HG03439 (cell line): Measurements from ENCODE around the gene ZBTB17.

Source experiments
- ATAC-seq: cut with Tn5 transposase; IDR thresholded peaks from one replicate; pipeline ENCODE4 v1.9.1; 2021; ENCODE audit warnings: mild to moderate bottlenecking, moderate library complexity; ENCODE audit not compliant: unreplicated experiment

The ZBTB17 gene

DNA sequence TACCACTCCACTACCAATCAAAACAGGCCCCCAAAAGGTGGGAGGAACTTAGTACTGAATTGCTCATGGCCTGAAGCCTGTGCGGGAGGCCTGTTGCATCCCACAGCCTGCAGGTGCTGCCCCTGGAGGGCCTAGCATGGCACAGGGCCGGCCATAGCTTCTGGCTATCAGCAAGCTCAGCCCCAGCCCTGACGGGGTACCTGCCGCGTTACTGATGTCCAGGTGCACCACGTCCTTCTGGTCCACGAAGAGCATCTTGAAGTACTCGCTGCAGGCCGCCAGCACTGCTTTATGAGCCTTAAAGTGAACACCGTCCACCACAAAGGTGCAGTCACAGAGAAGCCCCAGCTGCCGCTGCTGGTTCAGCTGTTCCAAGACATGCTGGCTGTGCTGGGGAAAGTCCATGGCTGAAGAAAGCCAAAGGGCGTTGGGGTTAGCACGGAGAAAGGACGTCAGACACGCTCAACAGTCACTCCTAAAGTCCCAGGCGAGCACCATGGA lies 27.8 kb downstream of the ZBTB17 start:
- no peak for ATAC-seq

DNA sequence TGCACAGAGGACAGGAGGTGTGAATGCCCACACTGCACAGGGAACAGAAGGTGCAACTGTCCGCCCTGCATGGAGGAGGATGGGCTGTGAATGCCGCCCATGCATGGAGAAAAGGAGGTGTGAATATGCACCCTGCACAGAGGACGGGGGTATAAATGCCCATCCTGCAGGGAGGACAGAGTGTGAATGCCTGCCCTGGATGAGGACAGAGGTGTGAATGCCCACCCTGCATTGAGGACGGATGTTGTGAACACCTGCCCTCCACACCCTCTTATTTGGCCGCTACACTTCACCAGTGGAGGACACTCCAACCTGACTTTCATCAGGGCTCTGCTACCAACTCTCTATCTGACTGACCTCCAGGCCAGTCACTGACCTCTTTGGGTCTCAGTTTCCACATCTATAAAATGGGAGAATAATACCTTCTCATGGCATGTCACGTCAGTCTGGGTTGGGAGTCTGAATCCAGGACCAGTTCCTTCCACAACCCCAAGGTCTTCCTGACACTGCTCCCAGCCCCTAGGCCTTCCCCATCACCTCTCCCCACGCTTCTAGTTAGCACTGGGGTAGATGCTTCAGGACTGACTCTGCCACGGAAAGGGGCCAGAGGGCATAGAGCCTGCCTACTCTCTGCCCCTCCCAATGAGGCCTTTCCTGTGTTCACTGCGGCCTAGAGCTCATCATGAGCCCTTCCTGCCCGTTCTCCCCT lies 28.4 kb downstream of the ZBTB17 start:
- no peak for ATAC-seq

DNA sequence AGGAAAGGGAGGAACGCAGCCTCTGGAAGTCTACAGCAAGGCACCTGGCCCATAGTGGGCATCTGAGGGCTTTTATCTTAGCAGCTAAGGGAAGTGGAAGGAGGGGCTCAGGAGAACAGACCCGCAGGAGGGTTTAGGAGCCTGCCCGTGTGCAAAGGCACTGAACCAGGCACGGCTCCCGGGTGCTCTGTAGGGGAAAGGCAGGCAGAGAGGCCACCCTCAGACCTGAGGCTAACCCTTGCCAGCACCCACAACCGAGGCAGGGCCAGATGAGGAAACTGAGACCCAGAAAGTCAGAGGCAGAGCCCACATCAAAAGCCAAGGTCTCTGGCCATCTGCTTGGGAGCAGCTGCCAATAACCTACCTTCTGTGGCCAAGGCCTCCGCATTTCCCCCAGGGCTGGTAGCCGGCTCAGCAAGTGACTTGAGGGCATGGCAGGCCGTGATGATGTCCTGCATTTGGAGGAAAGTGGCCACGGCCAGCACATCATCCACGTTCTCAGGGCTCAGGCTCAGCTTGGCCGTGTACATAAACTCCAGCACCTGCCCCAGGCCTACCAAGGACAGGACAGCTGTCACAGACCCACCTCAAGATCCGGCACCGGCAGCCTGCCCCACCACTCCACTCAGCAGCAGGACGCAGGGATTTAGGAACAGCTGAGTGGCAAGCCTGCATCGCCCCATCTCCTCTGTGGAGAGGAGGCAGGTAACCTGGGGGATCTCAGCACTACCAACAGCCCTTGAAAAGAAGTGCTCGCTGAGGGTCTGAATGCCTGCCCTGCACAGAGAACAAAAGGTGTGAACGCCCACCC lies 29.1 kb downstream of the ZBTB17 start:
- ATAC-seq = no peak

DNA sequence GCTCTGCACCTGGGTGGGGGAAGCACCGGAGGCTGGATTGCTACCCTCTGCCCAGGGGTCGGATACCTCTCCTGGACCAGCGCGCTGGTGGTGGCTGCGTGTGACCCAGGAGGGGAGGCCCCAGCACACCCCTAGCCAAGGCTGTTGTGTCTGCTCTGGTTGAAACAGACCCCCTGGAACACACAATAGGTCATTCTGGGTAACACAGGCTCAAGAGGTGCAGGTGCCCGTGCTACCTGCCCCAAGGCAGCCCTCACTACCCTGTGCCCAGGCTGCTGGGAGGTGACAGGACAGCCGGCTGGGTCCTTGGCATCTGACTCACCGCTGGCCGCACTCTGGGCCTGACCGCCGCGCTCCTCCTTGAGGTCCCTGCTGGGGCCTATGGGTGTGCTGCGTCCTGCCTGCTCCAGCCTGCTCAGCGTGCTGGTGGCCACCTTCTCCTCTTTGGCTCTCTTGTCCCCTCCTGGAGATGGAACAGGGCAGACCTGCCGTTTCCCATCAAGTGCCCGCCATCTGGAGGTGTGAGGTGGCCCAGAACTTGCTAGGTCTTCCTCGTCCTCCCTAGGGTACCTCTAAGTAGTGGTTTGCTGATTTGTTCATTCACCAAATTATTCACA lies 30.0 kb downstream of the ZBTB17 start:
- ATAC-seq = no peak

DNA sequence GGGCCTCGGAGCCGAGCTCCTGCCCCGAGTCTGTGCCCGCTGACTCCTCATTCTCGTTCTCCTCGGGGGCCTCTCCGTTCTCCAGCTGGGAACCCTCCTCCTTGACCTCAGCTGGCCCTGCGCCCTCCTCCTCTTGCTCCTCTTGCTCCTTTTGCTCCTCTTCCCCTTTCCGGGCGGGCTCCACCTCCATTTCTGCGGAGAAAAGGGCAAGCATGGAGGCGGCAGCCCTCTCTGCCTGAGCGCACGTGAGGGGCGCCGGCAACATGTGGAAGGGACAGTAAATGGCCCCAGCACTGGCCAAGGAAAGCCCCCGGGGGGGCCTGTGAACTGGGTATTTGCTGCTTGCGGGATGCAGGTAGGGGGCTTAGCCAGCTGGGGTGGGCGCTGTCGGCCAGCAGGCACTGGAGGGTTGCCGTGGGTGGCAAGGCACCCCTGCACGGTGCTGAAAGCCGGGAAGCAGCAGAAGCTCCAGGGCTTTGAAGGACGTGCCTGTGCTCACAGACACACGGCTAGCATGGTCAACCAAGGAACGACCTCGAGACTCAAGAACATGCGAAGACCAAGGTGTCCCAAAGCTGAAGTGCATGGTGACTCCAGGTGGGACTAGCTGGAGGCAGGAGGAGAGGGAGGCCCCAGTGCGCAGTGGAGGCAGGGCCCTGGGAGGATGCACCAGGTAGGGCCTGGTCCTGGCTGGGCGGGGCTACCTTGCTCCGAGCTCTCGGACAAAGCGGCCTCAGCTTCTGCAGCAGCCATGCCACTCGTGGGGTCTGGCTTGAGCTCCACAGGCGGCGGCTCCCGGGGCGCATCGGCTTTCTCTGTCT lies 30.7 kb downstream of the ZBTB17 start:
- ATAC-seq = no peak

DNA sequence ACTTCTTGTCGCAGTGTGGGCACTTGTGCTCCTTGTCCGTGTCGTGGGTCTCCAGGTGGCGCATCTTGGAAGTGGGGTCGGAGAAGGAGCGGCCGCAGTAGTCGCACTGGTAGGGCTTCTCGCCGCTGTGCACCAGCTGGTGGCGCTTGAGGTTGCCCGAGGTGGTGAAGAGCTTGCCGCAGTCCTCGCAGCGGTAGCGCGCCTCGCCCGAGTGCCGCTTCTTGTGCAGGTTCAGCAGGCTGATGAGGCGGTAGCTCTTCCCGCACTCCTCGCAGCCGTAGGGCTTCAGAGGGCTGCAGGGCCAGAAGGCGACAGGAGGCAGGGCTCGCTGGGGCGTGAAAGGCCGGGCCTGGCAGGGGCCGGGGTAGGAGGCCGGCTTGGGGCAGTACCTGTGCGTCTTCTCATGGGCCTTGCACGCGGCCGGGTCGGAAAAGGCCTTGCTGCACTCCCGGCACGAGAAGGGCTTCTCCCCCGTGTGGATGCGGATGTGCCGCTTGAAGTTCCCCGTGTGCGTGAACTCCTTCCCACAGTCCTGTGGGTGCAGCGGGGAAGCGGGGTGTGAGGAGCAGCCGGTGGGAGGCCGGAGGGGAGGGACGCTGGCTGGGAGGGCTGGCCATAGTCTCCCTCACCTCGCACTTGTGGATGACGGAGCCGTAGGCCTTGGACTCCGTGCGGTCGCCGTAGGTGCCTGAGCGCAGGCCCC lies 31.4 kb downstream of the ZBTB17 start:
- ATAC-seq = no peak

DNA sequence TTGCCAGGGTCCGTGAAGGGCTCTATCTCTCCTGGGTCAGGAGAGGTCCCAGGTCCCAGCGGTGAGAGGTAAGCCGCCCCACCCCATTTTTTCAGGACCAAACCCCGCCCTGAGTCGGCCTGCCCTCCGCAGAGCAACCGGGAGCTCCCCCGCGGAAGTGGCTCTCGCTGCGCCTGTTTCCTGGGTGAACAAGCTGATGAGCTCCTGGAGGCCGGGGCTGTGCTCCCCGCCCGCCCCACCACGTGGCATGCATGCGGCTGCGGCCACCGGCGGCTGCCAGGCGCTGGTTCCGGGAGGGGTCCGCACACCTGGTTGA lies 32.0 kb downstream of the ZBTB17 start:
- ATAC-seq = no peak

DNA sequence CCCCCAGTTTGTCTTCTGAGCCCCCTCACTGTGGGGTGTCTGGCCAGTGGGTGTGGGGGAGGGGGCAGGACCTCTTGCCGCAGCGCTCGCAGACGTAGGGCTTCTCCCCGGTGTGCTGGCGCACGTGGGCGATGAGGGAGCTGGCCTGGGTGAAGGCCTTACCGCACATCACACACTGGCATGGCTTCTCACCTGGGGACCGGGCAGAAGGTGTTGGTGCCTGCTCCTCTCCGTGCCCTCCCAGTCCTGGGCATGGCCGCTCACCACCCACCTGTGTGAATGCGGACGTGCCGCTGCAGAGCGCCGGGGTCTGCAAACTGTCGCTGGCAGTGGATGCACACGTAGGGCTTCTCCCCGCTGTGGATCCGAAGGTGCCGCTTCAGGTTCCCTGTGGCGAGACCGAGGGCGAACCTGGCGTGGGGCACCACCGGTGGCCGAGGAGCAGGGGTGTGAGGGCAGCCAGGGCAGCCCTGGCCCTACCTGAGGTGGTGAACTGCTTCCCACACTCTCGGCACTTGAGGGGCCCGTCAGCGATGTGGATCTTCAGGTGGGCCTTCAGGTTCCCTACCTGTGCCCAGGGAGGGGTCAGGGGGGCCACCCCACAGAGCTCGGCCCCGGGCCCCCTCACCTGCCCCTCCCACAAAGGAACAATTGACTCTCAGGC lies 32.4 kb downstream of the ZBTB17 start:
- ATAC-seq = no peak

DNA sequence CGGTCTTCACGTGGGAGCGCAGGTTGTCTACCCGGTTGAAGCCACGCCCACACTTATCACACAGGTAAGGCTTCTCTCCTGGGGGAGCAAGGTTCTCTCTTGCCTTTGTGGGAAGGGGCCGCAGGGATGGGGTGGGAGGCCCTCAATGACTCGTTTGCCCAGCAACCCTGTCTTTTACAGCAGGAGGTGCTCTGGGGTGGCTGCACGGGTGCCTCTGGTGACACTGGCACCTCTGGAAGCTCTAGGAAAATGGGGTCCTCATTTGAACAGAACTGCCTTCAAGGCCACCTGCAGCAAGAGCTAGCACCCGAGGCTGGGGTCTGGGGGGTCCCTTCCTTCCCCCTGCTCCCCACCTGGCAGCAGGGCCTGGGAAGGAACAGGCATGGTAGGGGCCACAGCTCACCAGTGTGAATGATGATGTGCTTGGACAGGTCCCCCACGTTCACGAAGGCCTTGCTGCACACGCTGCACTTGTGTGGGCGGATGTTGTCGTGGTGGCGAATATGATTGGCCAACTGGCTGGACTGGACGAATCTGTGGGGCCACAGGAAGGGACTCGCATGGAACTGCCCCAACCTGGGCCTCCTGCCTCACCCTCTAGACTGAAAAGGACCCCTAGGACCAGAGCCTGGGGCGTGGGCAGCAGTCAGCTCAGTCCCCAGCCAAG lies 33.1 kb downstream of the ZBTB17 start:
- ATAC-seq = no peak

DNA sequence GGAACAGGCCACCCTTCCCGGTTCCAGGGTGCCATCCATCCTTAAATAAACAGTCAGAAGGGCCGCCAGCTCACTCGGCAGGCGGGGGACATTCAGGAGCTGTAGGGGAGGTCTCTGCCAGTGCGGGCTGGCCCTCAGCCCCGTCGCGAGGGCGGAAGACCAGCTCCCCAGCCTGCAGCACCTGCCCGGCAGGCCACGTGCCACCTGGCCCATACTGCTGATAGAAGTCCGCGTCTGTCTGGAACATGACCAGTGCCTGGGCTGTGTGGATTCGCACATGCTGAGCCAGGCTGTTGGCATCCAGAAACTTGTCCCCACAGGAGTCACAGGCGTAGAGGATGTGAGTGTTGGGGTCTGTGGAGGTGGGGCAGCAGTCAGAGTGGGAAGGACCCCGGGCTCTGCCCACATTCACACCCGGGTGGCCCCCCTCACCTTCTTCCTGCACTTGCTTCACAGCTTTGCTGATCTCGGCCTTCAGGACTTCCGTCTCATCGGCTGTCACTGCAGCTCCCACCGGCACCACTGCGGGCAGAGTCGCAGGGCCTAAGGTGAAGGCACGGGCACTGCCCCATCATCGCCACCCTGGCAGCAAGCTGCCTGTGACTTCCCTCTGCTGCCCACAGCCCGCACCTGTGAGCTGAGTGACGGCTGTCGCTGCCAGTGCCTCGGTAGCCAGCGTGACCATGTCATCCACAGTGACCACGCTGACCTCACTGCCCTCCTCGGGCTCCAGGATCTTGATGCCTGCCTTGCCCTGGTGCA lies 33.8 kb downstream of the ZBTB17 start:
- no peak for ATAC-seq

DNA sequence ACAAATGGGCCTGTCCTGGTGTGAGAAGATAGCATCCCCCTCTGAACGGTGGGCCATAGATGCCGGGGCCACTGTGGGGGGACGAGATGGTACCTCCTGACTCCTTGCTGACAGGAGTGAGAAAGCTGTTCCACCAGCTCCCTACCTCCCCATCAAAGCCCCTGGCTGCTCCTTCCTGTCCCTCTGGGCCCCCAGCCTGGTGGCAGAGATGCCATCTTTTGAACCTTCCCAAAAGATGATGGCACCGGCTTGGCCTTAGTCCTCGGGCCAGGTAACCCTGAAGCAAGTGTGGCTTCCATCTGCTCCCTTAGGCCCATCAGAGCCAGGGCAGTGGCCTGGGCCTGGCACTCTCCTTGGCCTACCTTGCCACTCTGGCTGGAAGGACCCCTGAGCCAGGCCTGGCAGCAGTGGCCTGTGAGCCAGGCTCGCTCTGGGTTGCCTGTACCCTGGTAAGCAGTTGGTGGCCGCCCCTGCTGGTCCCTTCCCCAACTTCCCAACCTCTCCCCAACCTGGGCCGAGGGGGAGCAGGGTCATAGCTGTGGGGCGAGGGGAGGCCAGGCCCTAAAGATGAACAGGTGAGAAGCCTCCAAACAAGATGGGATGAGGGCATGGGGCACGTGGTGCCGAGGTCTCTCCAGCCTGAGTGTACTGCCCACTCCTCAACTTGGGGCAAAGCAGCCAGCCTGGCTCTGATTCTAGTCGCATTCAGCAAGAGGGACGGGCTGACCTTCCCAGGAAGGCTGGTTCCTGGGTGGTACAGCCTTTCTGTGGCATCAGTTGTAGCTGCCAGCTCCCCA lies 34.7 kb downstream of the ZBTB17 start:
- no peak for ATAC-seq

DNA sequence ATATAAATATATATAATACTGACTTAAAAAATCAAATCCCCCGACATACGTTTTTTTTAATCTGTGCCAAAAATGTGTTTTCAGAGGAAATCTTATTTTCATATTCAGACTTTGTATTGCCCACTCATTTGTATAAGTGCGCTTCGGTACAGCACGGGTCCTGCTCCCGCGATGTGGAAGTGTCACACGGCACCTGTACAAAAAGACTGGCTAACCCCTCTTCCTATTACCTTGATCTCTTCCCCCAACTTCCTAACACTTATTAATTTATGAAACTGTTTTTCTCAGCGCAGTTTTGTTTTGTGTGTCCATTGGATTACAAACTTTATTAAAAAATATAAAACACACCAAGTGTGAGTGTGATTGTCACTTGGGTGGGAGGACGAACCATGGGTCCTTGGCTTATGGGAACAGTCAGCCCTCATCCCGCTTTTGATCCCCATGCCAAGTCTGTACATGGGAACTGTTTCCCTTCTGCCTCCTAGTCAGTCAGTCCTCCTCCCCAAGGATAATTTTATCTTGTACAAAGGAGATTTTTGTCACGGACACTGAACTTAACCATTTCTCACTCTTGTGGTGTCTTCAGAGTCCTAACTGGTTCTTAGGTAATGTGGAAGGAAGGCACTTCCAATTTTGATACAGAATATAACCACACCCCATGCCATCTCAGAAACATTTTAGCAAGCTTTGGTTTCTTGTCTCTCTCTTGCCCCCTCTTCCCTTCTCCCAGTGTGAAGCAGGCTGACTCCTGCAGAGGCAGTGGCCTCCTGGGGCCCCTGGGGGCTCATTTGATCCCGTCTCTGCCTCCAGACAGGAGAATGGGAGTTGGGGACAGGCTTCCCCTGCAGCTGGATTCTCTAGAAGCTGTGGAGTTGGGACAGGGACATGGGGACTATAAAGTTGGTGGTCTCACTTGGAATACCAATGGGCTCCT lies 35.5 kb downstream of the ZBTB17 start:
- no peak for ATAC-seq

DNA sequence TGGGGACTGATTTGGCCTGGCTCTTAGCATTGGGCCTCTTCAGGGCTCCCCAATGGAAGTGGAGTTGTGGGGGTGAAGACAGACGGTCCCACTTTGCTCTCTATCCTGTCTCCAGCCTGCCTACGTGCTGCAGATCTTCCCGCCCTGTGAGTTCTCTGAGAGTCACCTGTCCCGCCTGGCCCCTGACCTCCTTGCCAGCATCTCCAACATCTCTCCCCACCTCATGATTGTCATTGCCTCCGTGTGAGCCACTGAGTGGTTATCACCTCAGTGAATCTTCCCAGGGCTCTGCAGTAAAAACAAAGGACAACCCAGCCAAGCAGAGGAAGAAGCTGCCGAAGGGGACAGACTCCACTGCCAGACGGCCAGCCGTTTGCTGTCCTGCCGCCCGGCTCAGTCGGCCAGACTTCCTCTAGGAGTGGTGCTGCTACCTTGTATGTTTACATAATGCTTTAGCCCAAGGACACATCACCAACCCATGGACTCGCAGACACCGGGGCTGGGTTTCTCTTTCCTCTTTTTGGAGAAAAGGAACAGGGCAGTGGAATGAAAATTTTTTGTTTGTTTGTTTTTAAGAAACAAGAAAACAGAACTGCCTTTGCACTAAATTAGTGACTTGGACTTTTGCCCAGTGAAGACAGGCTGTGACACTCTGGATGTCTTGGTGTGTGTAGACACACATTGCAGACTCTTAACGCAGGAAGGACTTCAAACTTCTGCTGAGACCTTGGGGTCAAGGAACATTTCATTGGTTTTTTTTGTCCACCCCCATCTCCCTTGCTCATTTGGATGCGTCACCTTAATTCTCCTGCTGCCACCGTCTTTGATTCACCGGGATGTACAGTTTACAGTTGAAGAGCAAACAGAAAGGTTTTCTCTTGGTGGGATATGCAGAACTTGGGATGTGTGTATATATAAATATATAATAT lies 36.5 kb downstream of the ZBTB17 start:
- no peak for ATAC-seq

DNA sequence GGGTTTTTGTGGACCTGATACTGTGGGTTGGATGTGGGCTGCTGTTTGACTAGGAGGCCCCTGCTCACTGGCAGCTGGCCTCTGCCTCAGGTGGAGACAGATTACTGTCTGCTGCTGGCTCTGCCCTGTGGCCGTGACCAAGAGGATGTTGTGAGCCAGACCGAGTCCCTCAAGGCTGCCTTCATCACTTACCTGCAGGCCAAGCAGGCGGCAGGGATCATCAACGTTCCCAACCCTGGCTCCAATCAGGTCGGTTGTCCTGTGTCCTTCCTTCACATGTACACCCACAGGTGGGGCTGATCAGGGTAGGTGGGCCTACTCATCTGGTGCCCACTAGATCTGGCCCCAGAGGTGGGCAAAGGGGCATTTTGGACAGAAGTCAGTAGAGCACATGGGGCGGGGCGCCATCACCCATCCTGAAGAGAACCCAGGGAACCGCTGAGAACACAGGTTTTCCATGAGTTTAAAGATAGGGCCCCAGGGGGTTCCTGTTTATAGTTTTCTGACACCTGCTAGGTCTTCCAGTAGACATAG lies 37.2 kb downstream of the ZBTB17 start:
- no peak for ATAC-seq

DNA sequence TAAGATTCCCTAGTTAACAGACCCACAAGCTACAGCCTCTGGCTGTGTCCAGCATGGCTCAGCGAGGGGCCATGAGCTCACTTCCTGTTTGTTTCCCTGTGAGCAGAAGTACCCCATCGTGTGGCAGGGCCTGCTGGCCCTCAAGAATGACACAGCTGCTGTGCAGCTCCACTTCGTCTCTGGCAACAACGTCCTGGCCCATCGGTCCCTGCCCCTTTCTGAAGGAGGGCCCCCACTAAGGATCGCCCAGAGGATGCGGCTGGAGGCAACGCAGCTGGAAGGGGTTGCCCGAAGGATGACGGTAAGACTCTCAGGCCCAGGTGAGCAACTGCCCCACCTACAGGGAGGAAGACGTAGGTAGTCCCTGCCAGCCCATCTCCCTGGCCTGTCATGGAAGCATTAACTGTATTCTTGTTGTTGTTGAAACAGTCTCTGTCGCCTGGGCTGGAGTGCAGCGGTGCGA lies 38.2 kb downstream of the ZBTB17 start:
- ATAC-seq = no peak
